Embryonic facial prominence (tissue), 1 donor: ENCODE results near the gene KCNAB1.

Experiments used
- DNase-seq: peaks from one replicate; pipeline ENCODE4 v3.0.0-alpha.2; 2016; ENCODE audit errors: extremely low spot score

Gene KCNAB1

GRCh38 chr3:156407617-156408225, 287.3 kb downstream of the KCNAB1 start:
- no peak for DNase-seq

- no peak for DNase-seq
Measured at GRCh38 chr3:156409694-156410093, 289.3 kb downstream of the KCNAB1 start.

- DNase-seq: no peak
Measured at GRCh38 chr3:156412600-156412999, 292.2 kb downstream of the KCNAB1 start.

- no peak for DNase-seq
Measured at GRCh38 chr3:156413293-156413892, 293.0 kb downstream of the KCNAB1 start.

GRCh38 chr3:156416846-156417558, 296.6 kb downstream of the KCNAB1 start:
- no peak for DNase-seq

- no peak for DNase-seq
Measured at GRCh38 chr3:156417559-156418132, 297.3 kb downstream of the KCNAB1 start.

- no peak for DNase-seq
Measured at GRCh38 chr3:156418428-156418827, 298.1 kb downstream of the KCNAB1 start.

- DNase-seq: no peak
Measured at GRCh38 chr3:156421534-156421933, 301.2 kb downstream of the KCNAB1 start.

- no peak for DNase-seq
Measured at GRCh38 chr3:156424758-156425157, 304.4 kb downstream of the KCNAB1 start.

- DNase-seq: no peak
Measured at GRCh38 chr3:156425651-156426050, 305.3 kb downstream of the KCNAB1 start.

- no peak for DNase-seq
Measured at GRCh38 chr3:156429125-156429524, 308.7 kb downstream of the KCNAB1 start.

GRCh38 chr3:156431334-156432124, 311.2 kb downstream of the KCNAB1 start:
- DNase-seq: no peak

GRCh38 chr3:156432563-156432962, 312.2 kb downstream of the KCNAB1 start:
- DNase-seq: no peak

- DNase-seq: no peak
Measured at GRCh38 chr3:156433138-156433537, 312.8 kb downstream of the KCNAB1 start.

- DNase-seq: no peak
Measured at GRCh38 chr3:156433910-156434309, 313.5 kb downstream of the KCNAB1 start.

- DNase-seq: no peak
Measured at GRCh38 chr3:156434921-156435320, 314.5 kb downstream of the KCNAB1 start.

- no peak for DNase-seq
Measured at GRCh38 chr3:156443079-156443478, 322.7 kb downstream of the KCNAB1 start.

GRCh38 chr3:156445117-156446090, 325.0 kb downstream of the KCNAB1 start:
- no peak for DNase-seq

- DNase-seq: no peak
Measured at GRCh38 chr3:156448300-156448699, 327.9 kb downstream of the KCNAB1 start.

GRCh38 chr3:156449710-156450574, 329.6 kb downstream of the KCNAB1 start:
- no peak for DNase-seq
